Cardiac muscle cell (in vitro differentiated cells and primary cell): ENCODE data around the gene GPR26. TPM values are rescaled to one million over a fixed set of nuclear protein-coding genes. Genes with fewer than 3 reads are reported as not detected.

Experiments used
- DNase-seq, 2 donors: peaks; one replicate each; pipeline versions ENCODE4 v3.0.0 to v3.0.0-alpha.2; 2010 to 2017; ENCODE audit warnings: low read depth in 1 of 2, low spot score in 1 of 2
- H3K27ac ChIP-seq: fragments of 200-600 bp; sonication (generic); 2 replicates; pipeline ENCODE4 v1.5.1; 2016
- H3K27me3 ChIP-seq: fragments of 200-600 bp; sonication (generic); 2 replicates; pipeline ENCODE4 v1.6.0; 2016; ENCODE audit warnings: control low read depth
- H3K36me3 ChIP-seq: fragments of 200-600 bp; sonication (generic); 2 replicates; pipeline ENCODE4 v1.5.1; 2016; ENCODE audit warnings: control low read depth
- H3K4me1 ChIP-seq: fragments of 200-600 bp; sonication (generic); 2 replicates; pipeline ENCODE4 v1.8.1; 2017; ENCODE audit warnings: low read depth, mild to moderate bottlenecking, mixed run types
- H3K4me3 ChIP-seq: fragments of 200-600 bp; sonication (generic); 2 replicates; pipeline ENCODE4 v1.5.1; 2016; ENCODE audit warnings: mild to moderate bottlenecking
- H3K9me3 ChIP-seq: fragments of 200-600 bp; sonication (generic); 2 replicates; pipeline ENCODE4 v1.5.1; 2017; ENCODE audit warnings: low read depth, mild to moderate bottlenecking, control low read depth
- CTCF ChIP-seq: IDR thresholded peaks from 2 replicates; pipeline ENCODE4 v1.5.1; 2012; ENCODE audit warnings: low read depth, mild to moderate bottlenecking, low read length
- polyA plus RNA-seq: library from polyadenylated mRNA; unstranded; fragments of >200 nt; fragmentation: Nextera tagmentation; extraction: Ambion mirVana; gene quantifications from 2 replicates; pipeline ENCODE4 v1.2.1, GENCODE V29; 2016
- total RNA-seq: library from RNA; depleted of rRNA; stranded (reverse); fragments of >200 nt; gene quantifications from 2 replicates; pipeline ENCODE4 v1.2.3, GENCODE V29; 2016

Gene GPR26
- total and polyA plus RNA-seq, 2 experiments from 2014 or later: not detected

GRCh38 chr10:123621916-123622315 lies 44.2 kb upstream of the GPR26 start:
- no peak overlapping the region for H3K27ac ChIP-seq
- no peak for DNase-seq
- no peaks in the 10 kb centered on the region for H3K9me3 ChIP-seq
- H3K36me3 ChIP-seq: no peaks in the 10 kb centered on the region
- no peak for TF ChIP-seq CTCF
- no peak overlapping the region for H3K4me3 ChIP-seq
- H3K27me3 ChIP-seq: peaks cover 7% of the 10 kb centered on the region
- no peaks in the 10 kb centered on the region for H3K4me1 ChIP-seq

GRCh38 chr10:123622381-123622780 lies 43.8 kb upstream of the GPR26 start:
- Histone ChIP-seq H3K27ac (no peak overlapping the region), H3K4me1 (no peaks in the 10 kb centered on the region), H3K27me3 (peaks cover 7% of the 10 kb centered on the region), H3K4me3 (no peak overlapping the region), H3K36me3 (no peaks in the 10 kb centered on the region), H3K9me3 (no peaks in the 10 kb centered on the region)
- no peak for TF ChIP-seq CTCF
- DNase-seq: no peak

- Histone ChIP-seq H3K9me3 (no peaks in the 10 kb centered on the region), H3K4me3 (no peak overlapping the region), H3K4me1 (no peaks in the 10 kb centered on the region), H3K27ac (no peak overlapping the region), H3K27me3 (peaks cover 7% of the 10 kb centered on the region), H3K36me3 (no peaks in the 10 kb centered on the region)
- no peak for DNase-seq
- no peak for TF ChIP-seq CTCF
Measured at GRCh38 chr10:123624086-123624485, 42.1 kb upstream of the GPR26 start.

GRCh38 chr10:123633106-123633505 lies 33.0 kb upstream of the GPR26 start:
- DNase-seq: no peak
- no peak overlapping the region for H3K4me3 ChIP-seq

GRCh38 chr10:123633636-123634035 lies 32.5 kb upstream of the GPR26 start:
- DNase-seq: no peak
- no peak overlapping the region for H3K4me3 ChIP-seq
- no peaks in the 10 kb centered on the region for H3K36me3 ChIP-seq
- no peaks in the 10 kb centered on the region for H3K4me1 ChIP-seq
- no peak overlapping the region for H3K27ac ChIP-seq
- H3K9me3 ChIP-seq: no peaks in the 10 kb centered on the region
- TF ChIP-seq CTCF: no peak
- peaks cover 4% of the 10 kb centered on the region for H3K27me3 ChIP-seq

More at GRCh38 chr10:123633106-123633505, 33.0 kb upstream of the GPR26 start:
- Histone ChIP-seq H3K9me3 (no peaks in the 10 kb centered on the region), H3K27ac (no peak overlapping the region), H3K36me3 (no peaks in the 10 kb centered on the region), H3K27me3 (peaks cover 4% of the 10 kb centered on the region), H3K4me1 (no peaks in the 10 kb centered on the region)
- no peak for TF ChIP-seq CTCF

GRCh38 chr10:123634221-123634620 lies 31.9 kb upstream of the GPR26 start:
- TF ChIP-seq CTCF: no peak
- H3K9me3 ChIP-seq: no peaks in the 10 kb centered on the region
- no peaks in the 10 kb centered on the region for H3K36me3 ChIP-seq
- H3K27ac ChIP-seq: no peak overlapping the region
- no peak for DNase-seq
- H3K4me1 ChIP-seq: no peaks in the 10 kb centered on the region
- no peak overlapping the region for H3K4me3 ChIP-seq
- H3K27me3 ChIP-seq: peaks cover 4% of the 10 kb centered on the region
